ENCODE measurements around the gene PLXNB2. TPM values are rescaled to one million over a fixed set of nuclear protein-coding genes. Genes with fewer than 3 reads are reported as not detected.
A peak's percentile ranks its signal among the peaks of the same experiment; 100 is the strongest.
"Not testable (repeated sequence)": the region's sequence is repeated elsewhere in the genome, so short reads cannot be mapped to it uniquely, and the experiment has no call there.

Gene PLXNB2
- total and polyA plus RNA-seq, 7 experiments from 2014 or later = 0.05 to 138 (median 3.5) TPM

GRCh38 chr22:50274311-50274710 lies 33.1 kb downstream of the PLXNB2 start:
- Histone ChIP-seq H3K27me3 (ENCODE audit: control insufficient read depth in 2 of 2, insufficient read depth in 2 of 2, low read length in 2 of 2) (no peaks in the 10 kb centered on the region), H3K9me3 (ENCODE audit: control insufficient read depth in 2 of 3, low read length in 3 of 3) (no peaks in the 10 kb centered on the region), H3K4me3 (ENCODE audit: low read length) (no peak overlapping the region), H3K4me1 (ENCODE audit: control insufficient read depth in 2 of 2, insufficient read depth in 2 of 2, low read length in 2 of 2) (peaks cover 3 to 15% of the 10 kb centered on the region in 2 donors), H3K27ac (ENCODE audit: low read depth, low read length) (no peak overlapping the region), H3K36me3 (ENCODE audit: control insufficient read depth in 2 of 3, insufficient read depth in 3 of 3, low read length in 3 of 3) (no peaks in the 10 kb centered on the region)
- Mint-ChIP-seq H3K9me3 (no peaks in the 10 kb centered on the region), H3K4me3 (no peak overlapping the region), H3K4me1 (peaks cover 5 to 12% (median 6%) of the 10 kb centered on the region in 7 donors), H3K27me3 (peaks cover 0 to 16% (median 0%) of the 10 kb centered on the region in 5 donors), H3K36me3 (no peaks in the 10 kb centered on the region), H3K27ac (no peak overlapping the region)
- CTCF ChIA-PET = no interaction called here
- DNase-seq = peak in 6 of 9 donors; percentile 20 to 49 (median 36)
- POLR2A ChIA-PET = no interaction called here
- intact Hi-C loops (cut with micrococcal nuclease) = loop anchor here (1.0 to 10.0 kb wide), 7 partner anchors 33 to 310 kb away; partner anchors contain the start of genes DENND6B (in 2 of the 2), CHKB (in 1 of the 2), LMF2 (in 1 of the 2) and NCAPH2 (in 1 of the 2)
- ATAC-seq = no peak

GRCh38 chr22:50273781-50274180 lies 33.7 kb downstream of the PLXNB2 start:
- H3K27me3 ChIP-seq (ENCODE audit: control insufficient read depth in 2 of 2, insufficient read depth in 2 of 2, low read length in 2 of 2); H3K36me3 ChIP-seq (ENCODE audit: control insufficient read depth in 2 of 3, insufficient read depth in 3 of 3, low read length in 3 of 3); CTCF ChIA-PET; H3K9me3 ChIP-seq (ENCODE audit: control insufficient read depth in 2 of 3, low read length in 3 of 3); H3K9me3 Mint-ChIP-seq; H3K27ac ChIP-seq (ENCODE audit: low read depth, low read length); DNase-seq; ATAC-seq; H3K36me3 Mint-ChIP-seq; H3K4me3 ChIP-seq (ENCODE audit: low read length): not testable (repeated sequence)
- intact Hi-C loops (cut with micrococcal nuclease) = loop anchor here (1.0 to 10.0 kb wide), 7 partner anchors 34 to 311 kb away; partner anchors contain the start of genes DENND6B (in 2 of the 2), CHKB (in 1 of the 2), LMF2 (in 1 of the 2) and NCAPH2 (in 1 of the 2)
- H3K27me3 Mint-ChIP-seq = peaks cover 0 to 16% (median 0%) of the 10 kb centered on the region in 5 donors
- peak overlapping the region in 1 of 9 donors; percentile 15 for H3K27ac Mint-ChIP-seq
- peaks cover 5 to 12% (median 9%) of the 10 kb centered on the region in 7 donors for H3K4me1 Mint-ChIP-seq
- H3K4me1 ChIP-seq (ENCODE audit: control insufficient read depth in 2 of 2, insufficient read depth in 2 of 2, low read length in 2 of 2) = peaks cover 3 to 18% of the 10 kb centered on the region in 2 donors
- POLR2A ChIA-PET = interaction anchor here (1.7 kb wide), 1 partner anchor 23 kb away, joined by 7 read pairs; the partner anchor contains the start of gene HDAC10
- H3K4me3 Mint-ChIP-seq = peak overlapping the region in 1 of 10 donors; percentile 38

- POLR2A ChIA-PET = interaction anchor here (0.6 to 2.5 kb wide), 3 partner anchors 22 to 348 kb away, joined by 3 to 8 read pairs (median 7); partner anchors contain the start of gene HDAC10
Observed at GRCh38 chr22:50273352-50273751, 34.1 kb downstream of the PLXNB2 start.

GRCh38 chr22:50272044-50272802 lies 35.2 kb downstream of the PLXNB2 start:
- no peaks in the 10 kb centered on the region for H3K36me3 ChIP-seq (ENCODE audit: control insufficient read depth in 2 of 3, insufficient read depth in 3 of 3, low read length in 3 of 3)
- no peaks in the 10 kb centered on the region for H3K27me3 ChIP-seq (ENCODE audit: control insufficient read depth in 2 of 2, insufficient read depth in 2 of 2, low read length in 2 of 2)
- no peak overlapping the region for H3K4me3 ChIP-seq (ENCODE audit: low read length)
- Mint-ChIP-seq H3K4me1 (peaks cover 5 to 21% (median 13%) of the 10 kb centered on the region in 7 donors), H3K27me3 (peaks cover 0 to 16% (median 0%) of the 10 kb centered on the region in 5 donors), H3K9me3 (no peaks in the 10 kb centered on the region), H3K4me3 (peak overlapping the region in 6 of 10 donors; percentile 20 to 58 (median 44)), H3K36me3 (peaks cover 0 to 1% (median 0%) of the 10 kb centered on the region in 5 donors), H3K27ac (no peak overlapping the region)
- H3K4me1 ChIP-seq (ENCODE audit: control insufficient read depth in 2 of 2, insufficient read depth in 2 of 2, low read length in 2 of 2) = peaks cover 3 to 18% of the 10 kb centered on the region in 2 donors
- intact Hi-C loops (cut with micrococcal nuclease) = loop anchor here (5.0 to 10.0 kb wide), 4 partner anchors 35 to 313 kb away; partner anchors contain the start of genes CHKB (in 1 of the 2), LMF2 (in 1 of the 2), NCAPH2 (in 1 of the 2) and PLXNB2 (in 1 of the 2)
- H3K9me3 ChIP-seq (ENCODE audit: control insufficient read depth in 2 of 3, low read length in 3 of 3) = no peaks in the 10 kb centered on the region
- POLR2A ChIA-PET = interaction anchor here (0.7 to 2.5 kb wide), 5 partner anchors 21 to 349 kb away, joined by 3 to 8 read pairs (median 3); partner anchors contain the start of genes HDAC10 and SCO2
- DNase-seq (no peak), ATAC-seq (no peak)
- no peak overlapping the region for H3K27ac ChIP-seq (ENCODE audit: low read depth, low read length)
- CTCF ChIA-PET = interaction anchor here (1.5 kb wide), 1 partner anchor 349 kb away, joined by 3 read pairs; no protein-coding TSS in a partner anchor

More at GRCh38 chr22:50273352-50273751, 34.1 kb downstream of the PLXNB2 start:
- H3K27ac ChIP-seq (ENCODE audit: low read depth, low read length); H3K27me3 ChIP-seq (ENCODE audit: control insufficient read depth in 2 of 2, insufficient read depth in 2 of 2, low read length in 2 of 2); H3K36me3 Mint-ChIP-seq; H3K4me3 ChIP-seq (ENCODE audit: low read length); H3K36me3 ChIP-seq (ENCODE audit: control insufficient read depth in 2 of 3, insufficient read depth in 3 of 3, low read length in 3 of 3); H3K4me3 Mint-ChIP-seq; ATAC-seq; H3K27ac Mint-ChIP-seq; H3K9me3 ChIP-seq (ENCODE audit: control insufficient read depth in 2 of 3, low read length in 3 of 3); H3K9me3 Mint-ChIP-seq; DNase-seq: not testable (repeated sequence)
- CTCF ChIA-PET = interaction anchor here (0.6 kb wide), 1 partner anchor 33 kb away, joined by 3 read pairs; no protein-coding TSS in a partner anchor
- Mint-ChIP-seq H3K27me3 (peaks cover 0 to 16% (median 0%) of the 10 kb centered on the region in 5 donors), H3K4me1 (peaks cover 5 to 16% (median 10%) of the 10 kb centered on the region in 7 donors)
- intact Hi-C loops (cut with micrococcal nuclease) = loop anchor here (5.0 to 10.0 kb wide), 4 partner anchors 34 to 311 kb away; partner anchors contain the start of genes CHKB (in 1 of the 2), LMF2 (in 1 of the 2), NCAPH2 (in 1 of the 2) and PLXNB2 (in 1 of the 2)
- peaks cover 3 to 18% of the 10 kb centered on the region in 2 donors for H3K4me1 ChIP-seq (ENCODE audit: control insufficient read depth in 2 of 2, insufficient read depth in 2 of 2, low read length in 2 of 2)

- Mint-ChIP-seq H3K4me1 (peaks cover 5 to 21% (median 13%) of the 10 kb centered on the region in 7 donors), H3K36me3 (peaks cover 0 to 1% (median 0%) of the 10 kb centered on the region in 5 donors), H3K27me3 (peaks cover 0 to 16% (median 0%) of the 10 kb centered on the region in 5 donors), H3K4me3 (peak overlapping the region in 5 of 10 donors; percentile 70 to 82 (median 74)), H3K27ac (no peak overlapping the region), H3K9me3 (no peaks in the 10 kb centered on the region)
- POLR2A ChIA-PET = interaction anchor here (0.7 to 2.5 kb wide), 4 partner anchors 27 to 350 kb away, joined by 3 to 8 read pairs (median 3); partner anchors contain the start of gene SCO2
- peak; percentile 23 for ATAC-seq
- no peak overlapping the region for H3K27ac ChIP-seq (ENCODE audit: low read depth, low read length)
- peak overlapping the region; percentile 68 for H3K4me3 ChIP-seq (ENCODE audit: low read length)
- no peaks in the 10 kb centered on the region for H3K27me3 ChIP-seq (ENCODE audit: control insufficient read depth in 2 of 2, insufficient read depth in 2 of 2, low read length in 2 of 2)
- H3K4me1 ChIP-seq (ENCODE audit: control insufficient read depth in 2 of 2, insufficient read depth in 2 of 2, low read length in 2 of 2) = peaks cover 3 to 18% of the 10 kb centered on the region in 2 donors
- CTCF ChIA-PET = interaction anchor here (0.7 to 1.5 kb wide), 2 partner anchors 350 to 513 kb away, joined by 3 to 4 read pairs; no protein-coding TSS in a partner anchor
- no peaks in the 10 kb centered on the region for H3K9me3 ChIP-seq (ENCODE audit: control insufficient read depth in 2 of 3, low read length in 3 of 3)
- peak in 2 of 9 donors; percentile 31 to 75 for DNase-seq
- intact Hi-C loops (cut with micrococcal nuclease) = loop anchor here (1.0 to 10.0 kb wide), 9 partner anchors 36 to 349 kb away; partner anchors contain the start of genes NCAPH2 (in 2 of the 2), CHKB (in 1 of the 2), DENND6B (in 1 of the 2) and LMF2 (in 1 of the 2)
- no peaks in the 10 kb centered on the region for H3K36me3 ChIP-seq (ENCODE audit: control insufficient read depth in 2 of 3, insufficient read depth in 3 of 3, low read length in 3 of 3)
Observed at GRCh38 chr22:50271519-50271970, 35.9 kb downstream of the PLXNB2 start.
